Adrenal gland (tissue), 19 donors: ENCODE measurements around the gene KLC4. TPM values are rescaled to one million over a fixed set of nuclear protein-coding genes. Genes with fewer than 3 reads are reported as not detected.

Experiments
- DNase-seq, 7 donors: peaks; one replicate each; pipeline ENCODE4 v3.0.0-alpha.2; 2019 to 2020
- H3K27ac ChIP-seq, 5 donors: fragments of 200-600 bp; sonication (generic) in 4 of 5; 1 replicate in 3 of 5; 2 replicates in 2 of 5; pipeline versions ENCODE4 v1.5.1 to v1.8.0; 2016 to 2020; ENCODE audit warnings: mild to moderate bottlenecking in 1 of 5
- H3K27me3 ChIP-seq: fragments of 200-600 bp; 2 replicates; pipeline ENCODE4 v1.8.0; 2021
- H3K36me3 ChIP-seq, 2 donors: fragments of 200-600 bp; replicated peaks in 1 of 2; 1 replicate in 1 of 2; 2 replicates in 1 of 2; pipeline versions ENCODE4 v1.5.1 to v1.8.0; 2018 to 2022
- H3K4me1 ChIP-seq, 2 donors: fragments of 200-600 bp; replicated peaks in 1 of 2; 1 replicate in 1 of 2; 2 replicates in 1 of 2; pipeline versions ENCODE4 v1.5.1 to v1.8.0; 2018 to 2021
- H3K4me3 ChIP-seq, 4 donors: fragments of 200-600 bp; sonication (generic) in 3 of 4; one replicate each; pipeline ENCODE4 v1.5.1; 2016 to 2018
- H3K9me3 ChIP-seq, 3 donors: fragments of 200-600 bp; sonication (generic) in 1 of 3; replicated peaks in 1 of 3; 1 replicate in 2 of 3; 2 replicates in 1 of 3; pipeline versions ENCODE4 v1.5.1 to v1.8.0; 2016 to 2021
- POLR2A ChIP-seq, 2 donors: fragments of 450-650 bp; IDR thresholded peaks; one replicate each; pipeline ENCODE4 v1.6.1; 2017; ENCODE audit warnings: antibody characterized with exemption in 2 of 2, mild to moderate bottlenecking in 2 of 2, moderate library complexity in 1 of 2
- WGBS, 4 donors: extraction: QIAGEN DNeasy Blood & Tissue Kit in 2 of 4; methylation state at CpG; one replicate each; pipeline versions ENCODE4 v1.1.5 to v1.1.7; 2013 to 2017; 5-methylcytosine and 5-hydroxymethylcytosine counted together
- intact Hi-C, 2 donors: fragments of 100-400 bp; cut with DNase I; formaldehyde crosslinking; loops; one replicate each; pipeline versions ENCODE4 v1.14.1 to v1.15.0; 2022 to 2023
- long read RNA-seq, 10 donors: library from polyadenylated mRNA in 3 of 10; unstranded in 2 of 10; stranded (forward) in 1 of 10; transcript quantifications; one replicate each; pipeline ENCODE4 v2.0.0 and lab custom pipeline, GENCODE V29; 2021 to 2026
- polyA plus RNA-seq, 3 donors: library from polyadenylated mRNA; stranded (reverse); fragments of 200-250 nt in 2 of 3; fragments of 350-450 nt in 1 of 3; fragmentation: Illumina TruSeq in 1 of 3; extraction: RNeasy Lipid Tissue Mini Kit (QIAGEN cat#74804) in 1 of 3; gene quantifications; one replicate each; pipeline ENCODE4 v1.2.3, GENCODE V29; 2013 to 2014
- total RNA-seq, 9 donors: library from RNA; depleted of rRNA in 4 of 9; stranded (reverse); fragments of >200 nt in 4 of 9; fragments of 120-200 nt in 1 of 9; fragmentation: NEBNext Ultra II Directional in 1 of 9; extraction: Animal tissue kit (Norgen Biotek cat#: 25700) in 1 of 9; gene quantifications; one replicate each; pipeline versions ENCODE4 v1.1.0 to v1.2.4, GENCODE V29; 2013 to 2023
- TF ChIP-seq, protein P1 (sequence below), 6 experiments: fragments of 450-650 bp in 4 of 6; fragments of 200-600 bp in 2 of 6; sonication (generic) in 1 of 6; IDR thresholded peaks; 1 replicate in 5 of 6; 2 replicates in 1 of 6; pipeline versions ENCODE4 v1.5.1 to v1.8.0; 2016 to 2021; ENCODE audit warnings: antibody characterized with exemption in 6 of 6, mild to moderate bottlenecking in 2 of 6, moderate library complexity in 1 of 6
- donor health status: healthy with polysubstance abuse.
- donor health status: Bipolar disorder and iron deficiency.
- donor health status: DM: yes; HTN: yes; CAD: no.
- donor health status: DM: no; HTN: no; CAD: no.
- donor health status: DM: no; HTN: no; CAD: no.
- donor health status: DM: yes; HTN: yes; CAD: no.

The KLC4 gene
- total RNA-seq = 10 to 100 TPM; 16.1 to 51.9 (median 33.3) TPM
- polyA plus RNA-seq = 10 to 100 TPM; 14.2 to 84.9 (median 47.1) TPM
- long read RNA-seq, donor 1, partial matches to known transcripts = 0 of 2 reads
- long read RNA-seq, donor 1, other reads (novel, unspliced or antisense) = 0 of 2 reads
- long read RNA-seq, donor 2, partial matches to known transcripts = 0 of 2 reads
- long read RNA-seq, donor 2, other reads (novel, unspliced or antisense) = 0 of 2 reads
- long read RNA-seq, donor 3, partial matches to known transcripts = 0 of 1 reads
- long read RNA-seq, donor 3, other reads (novel, unspliced or antisense) = 0 of 1 reads
- long read RNA-seq, donor 4, partial matches to known transcripts = 3 of 8 reads
- long read RNA-seq, donor 4, other reads (novel, unspliced or antisense) = 1 of 8 reads
- long read RNA-seq, donor 5, transcript KLC4-201 (16 exons, 2,688 nt) = minor isoform, 13 of 46 reads
- long read RNA-seq, donor 5, transcript KLC4-202 (16 exons, 2,404 nt) = major isoform, 15 of 46 reads
- long read RNA-seq, donor 5, partial matches to known transcripts = 6 of 46 reads
- long read RNA-seq, donor 5, other reads (novel, unspliced or antisense) = 8 of 46 reads
- long read RNA-seq, donor 6, partial matches to known transcripts = 2 of 3 reads
- long read RNA-seq, donor 6, other reads (novel, unspliced or antisense) = 0 of 3 reads
- long read RNA-seq, donor 7, partial matches to known transcripts = 0 of 2 reads
- long read RNA-seq, donor 7, other reads (novel, unspliced or antisense) = 0 of 2 reads
- long read RNA-seq, donor 8, partial matches to known transcripts = 0 of 2 reads
- long read RNA-seq, donor 8, other reads (novel, unspliced or antisense) = 0 of 2 reads
- long read RNA-seq, donor 9, partial matches to known transcripts = 41 of 43 reads
- long read RNA-seq, donor 9, other reads (novel, unspliced or antisense) = 0 of 43 reads
- long read RNA-seq, donor 10, partial matches to known transcripts = 18 of 18 reads
- long read RNA-seq, donor 10, other reads (novel, unspliced or antisense) = 0 of 18 reads

DNA sequence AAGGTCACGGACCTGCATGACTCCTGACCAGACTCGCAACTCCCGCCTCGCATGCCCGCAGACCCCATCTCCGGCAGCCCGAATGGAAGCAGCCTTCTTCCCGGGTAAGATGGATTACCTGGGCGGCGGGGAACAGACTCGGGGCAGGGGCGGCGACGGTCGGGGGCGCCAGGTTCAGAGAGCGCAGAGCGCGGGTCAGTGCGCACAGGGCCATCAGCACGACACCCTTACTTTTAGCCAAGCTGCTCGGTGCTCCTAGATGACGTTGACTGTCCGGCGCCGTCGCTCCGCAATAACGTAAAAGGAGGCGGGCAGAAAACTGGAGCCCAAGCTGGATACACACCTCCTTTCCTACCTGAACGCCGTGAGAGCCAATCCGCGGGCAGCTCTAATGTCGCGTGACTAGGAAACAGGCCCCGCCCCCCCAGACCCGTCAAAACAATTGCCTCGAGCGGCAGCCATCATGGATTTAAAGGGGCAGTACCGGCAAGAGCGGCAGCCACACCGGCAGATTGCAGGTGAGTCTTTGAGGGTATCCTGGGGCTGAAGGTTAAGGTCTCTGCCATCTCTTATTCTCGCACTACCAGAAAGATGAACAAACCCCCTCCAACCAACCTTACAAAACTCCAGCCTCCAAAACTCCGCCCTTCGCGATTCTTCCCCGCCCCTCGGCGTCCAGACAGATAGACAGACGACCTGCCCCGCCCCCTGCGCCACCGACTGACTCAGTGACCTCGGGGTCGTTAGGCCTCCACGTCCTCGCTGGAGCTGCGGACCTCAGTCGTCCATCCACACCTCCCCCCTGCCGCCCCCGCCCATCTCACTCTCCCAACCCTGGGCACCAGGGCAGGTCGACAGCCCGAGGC lies at the start of gene KLC4, which contains the start of gene MRPL2:
TSS of gene KLC4 (plus strand) at position 464 of the 866 bp plus-strand sequence. CDS start 1,705 bp downstream, outside the sequence.
TSS of gene MRPL2 (minus strand) at position 267 of the 866 bp plus-strand sequence. CDS start at position 214, 53 bp downstream.
- 0 to 1% (median 0%) methylated on average over 29 to 64 of the region's 64 CpGs for WGBS, 4 donors
- peak within 1 kb of the TSS; percentile 60 to 90 (median 68) for H3K4me3 ChIP-seq
- peaks cover 13 to 18% of the 10 kb centered on the region in 2 donors for H3K4me1 ChIP-seq
- peaks cover 0 to 28% of the 10 kb centered on the region in 2 donors for H3K36me3 ChIP-seq
- peak; percentile 70 to 88 for TF ChIP-seq POLR2A (IDR thresholded peaks at IDR 0.05)
- TF ChIP-seq, protein P1, sequence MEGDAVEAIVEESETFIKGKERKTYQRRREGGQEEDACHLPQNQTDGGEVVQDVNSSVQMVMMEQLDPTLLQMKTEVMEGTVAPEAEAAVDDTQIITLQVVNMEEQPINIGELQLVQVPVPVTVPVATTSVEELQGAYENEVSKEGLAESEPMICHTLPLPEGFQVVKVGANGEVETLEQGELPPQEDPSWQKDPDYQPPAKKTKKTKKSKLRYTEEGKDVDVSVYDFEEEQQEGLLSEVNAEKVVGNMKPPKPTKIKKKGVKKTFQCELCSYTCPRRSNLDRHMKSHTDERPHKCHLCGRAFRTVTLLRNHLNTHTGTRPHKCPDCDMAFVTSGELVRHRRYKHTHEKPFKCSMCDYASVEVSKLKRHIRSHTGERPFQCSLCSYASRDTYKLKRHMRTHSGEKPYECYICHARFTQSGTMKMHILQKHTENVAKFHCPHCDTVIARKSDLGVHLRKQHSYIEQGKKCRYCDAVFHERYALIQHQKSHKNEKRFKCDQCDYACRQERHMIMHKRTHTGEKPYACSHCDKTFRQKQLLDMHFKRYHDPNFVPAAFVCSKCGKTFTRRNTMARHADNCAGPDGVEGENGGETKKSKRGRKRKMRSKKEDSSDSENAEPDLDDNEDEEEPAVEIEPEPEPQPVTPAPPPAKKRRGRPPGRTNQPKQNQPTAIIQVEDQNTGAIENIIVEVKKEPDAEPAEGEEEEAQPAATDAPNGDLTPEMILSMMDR (IDR thresholded peaks at IDR 0.05) = no peak
- intact Hi-C loops = loop anchor here in 1 of 2 donors (5.0 kb wide), 1 partner anchor 83 kb away; no protein-coding TSS in a partner anchor
- H3K27ac ChIP-seq = peak within 1 kb of the TSS; percentile 60 to 94 (median 75)
- H3K27me3 ChIP-seq = no peaks in the 10 kb centered on the region
- peak; percentile 98 to 100 (median 99) for DNase-seq
- H3K9me3 ChIP-seq = no peaks in the 10 kb centered on the region

DNA sequence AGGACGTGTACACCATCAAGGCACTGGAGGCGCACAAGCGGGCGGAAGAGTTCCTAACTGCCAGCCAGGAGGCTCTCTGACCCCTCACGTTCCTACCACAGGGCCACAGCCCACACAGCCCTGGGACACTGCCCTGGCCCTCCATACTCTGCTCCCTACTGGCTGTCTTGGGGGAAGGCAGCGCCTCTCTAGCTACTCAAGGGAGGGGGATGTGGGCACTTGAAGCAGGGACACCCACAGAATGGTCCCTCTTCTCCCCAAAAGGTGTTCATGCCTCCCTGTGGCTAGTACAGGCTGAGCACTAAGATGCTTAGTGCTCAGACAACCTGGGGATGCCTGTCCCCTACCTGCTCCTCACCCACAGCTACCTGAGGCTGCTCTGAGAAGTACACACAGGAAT lies 48.2 kb upstream of the KLC4 start:
- peaks cover 13 to 33% of the 10 kb centered on the region in 2 donors for H3K4me1 ChIP-seq
- no peak overlapping the region for H3K27ac ChIP-seq
- intact Hi-C loops = no loop called here
- peaks cover 0 to 59% of the 10 kb centered on the region in 2 donors for H3K36me3 ChIP-seq
- no peak for DNase-seq
- no peaks in the 10 kb centered on the region for H3K27me3 ChIP-seq
- WGBS, 4 donors = 79 to 88% (median 83%) methylated on average over 4 to 6 of the region's 6 CpGs
- no peaks in the 10 kb centered on the region for H3K9me3 ChIP-seq
- TF ChIP-seq POLR2A (IDR thresholded peaks at IDR 0.05) = no peak
- TF ChIP-seq, protein P1 (IDR thresholded peaks at IDR 0.05) = no peak
- no peak overlapping the region for H3K4me3 ChIP-seq

DNA sequence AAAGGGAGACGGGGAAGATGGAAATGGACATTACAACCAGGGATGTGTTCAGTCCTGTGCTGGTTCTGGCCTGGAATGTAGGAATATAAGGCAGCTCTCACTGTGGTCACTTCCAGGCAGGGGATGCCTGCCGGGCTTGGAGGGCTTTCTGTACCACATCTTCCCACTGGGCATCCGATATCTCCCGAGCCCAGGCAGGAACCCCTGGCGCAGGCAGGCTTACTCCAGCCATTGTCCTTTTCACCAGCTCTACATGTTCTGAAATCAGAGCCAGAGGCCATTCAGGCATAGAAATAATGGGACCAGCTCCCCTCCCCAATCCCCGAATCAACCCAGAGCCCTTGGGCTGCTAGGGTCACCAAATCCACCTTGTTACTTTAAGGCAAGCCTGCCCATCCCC lies 47.1 kb upstream of the KLC4 start:
- Histone ChIP-seq H3K9me3 (no peaks in the 10 kb centered on the region), H3K36me3 (peaks cover 0 to 52% of the 10 kb centered on the region in 2 donors), H3K27ac (no peak overlapping the region), H3K27me3 (no peaks in the 10 kb centered on the region), H3K4me3 (no peak overlapping the region), H3K4me1 (peaks cover 24 to 44% of the 10 kb centered on the region in 2 donors)
- DNase-seq = no peak
- intact Hi-C loops = no loop called here
- 80 to 89% (median 86%) methylated on average over 5 to 6 of the region's 6 CpGs for WGBS, 4 donors
- TF ChIP-seq, protein P1 (IDR thresholded peaks at IDR 0.05) = no peak
- no peak for TF ChIP-seq POLR2A (IDR thresholded peaks at IDR 0.05)
